Hematopoietic multipotent progenitor cell treated with erythropoietin and hydrocortisone succinate and interleukin-3 and kit ligand, for 15 days (in vitro differentiated cells): ENCODE results near the gene FGD6.
"Not testable (repeated sequence)": the region's sequence is repeated elsewhere in the genome, so short reads cannot be mapped to it uniquely, and the experiment has no call there.

ENCODE experiments used
- DNase-seq: peaks from one replicate; pipeline ENCODE4 v3.0.0-alpha.2; 2015; ENCODE audit warnings: low spot score

FGD6 gene

GRCh38 chr12:95178136-95178535, 39.1 kb downstream of the FGD6 start:
- DNase-seq: no peak

GRCh38 chr12:95177201-95177768, 40.0 kb downstream of the FGD6 start:
- DNase-seq: no peak

DNA sequence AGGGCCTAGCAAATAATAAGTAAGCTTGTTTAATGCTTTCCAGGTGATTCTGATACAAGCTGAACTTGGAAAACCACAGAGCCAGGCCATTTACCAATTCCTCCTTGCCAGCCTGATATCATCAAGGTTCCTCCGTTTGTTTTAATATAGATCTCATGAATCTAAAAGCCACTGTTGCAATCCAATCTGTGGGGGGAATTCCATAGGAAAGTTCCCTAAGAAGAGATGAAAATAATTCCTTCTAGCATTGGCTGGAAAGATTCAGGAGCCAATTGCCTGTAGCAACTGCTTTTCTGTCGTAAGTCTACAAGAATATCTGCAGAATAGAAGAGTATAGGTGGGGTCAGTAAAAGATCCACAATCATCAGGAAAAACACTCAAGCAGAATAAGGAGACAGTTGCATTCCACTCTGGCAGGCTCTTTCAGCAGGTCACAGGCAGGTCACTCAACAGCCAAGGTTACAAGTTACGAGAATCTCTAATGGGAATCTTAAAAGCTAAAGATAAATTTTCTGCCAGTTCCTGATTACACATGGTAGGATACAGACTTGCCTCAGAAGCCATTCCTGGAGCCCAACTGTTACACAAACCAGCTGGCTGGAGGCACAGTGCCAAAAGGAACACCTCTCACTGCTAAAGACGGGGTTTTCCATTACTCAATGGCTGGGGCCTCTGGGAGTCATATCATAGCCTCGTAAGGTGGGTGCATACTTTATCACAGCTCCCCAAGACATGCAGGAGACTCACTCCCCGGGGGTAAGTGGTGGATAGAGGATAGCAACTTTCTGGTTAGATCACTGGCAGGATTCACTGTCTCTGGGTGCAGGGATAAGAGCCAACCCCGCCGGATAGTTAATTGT, 43.6 kb downstream of the FGD6 start:
- DNase-seq: no peak

DNA sequence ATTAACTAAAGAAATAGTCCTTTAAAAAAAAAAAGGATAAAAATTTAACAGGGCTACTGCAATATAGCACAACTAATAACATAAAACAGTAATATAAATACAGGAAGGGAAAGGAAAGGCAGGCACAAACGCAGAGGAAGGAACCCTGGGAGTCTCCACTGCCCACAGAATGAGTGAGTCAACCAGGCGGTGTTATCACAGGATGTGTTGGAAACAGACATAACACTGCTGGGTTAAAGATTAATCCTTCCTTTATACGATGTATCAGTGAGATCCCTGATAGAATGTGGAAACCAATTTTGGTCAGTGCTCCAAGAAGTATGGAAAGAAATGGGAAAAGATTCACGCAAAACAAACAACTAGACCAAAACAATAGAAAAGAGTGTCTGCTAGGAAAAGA, 47.9 kb downstream of the FGD6 start:
- no peak for DNase-seq

- no peak for DNase-seq
Measured at GRCh38 chr12:95168746-95169145, 48.5 kb downstream of the FGD6 start.

DNA sequence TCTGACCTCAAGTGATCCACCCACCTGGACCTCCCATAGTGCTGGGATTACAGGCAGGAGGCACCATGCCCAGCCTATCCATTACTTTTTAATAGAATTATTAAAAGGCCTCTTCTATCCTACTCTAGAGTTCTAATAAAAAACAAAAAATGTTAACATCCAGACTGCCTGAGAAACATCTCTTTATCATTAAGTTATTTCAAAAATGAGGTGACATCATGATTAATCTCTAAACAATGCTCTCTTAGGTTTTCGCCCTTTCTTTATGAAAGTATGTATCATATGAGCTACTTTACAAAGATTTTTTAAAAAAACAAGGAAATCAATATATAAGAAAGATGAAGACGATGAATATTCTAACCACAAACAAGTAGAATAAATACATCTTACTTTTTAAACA, 52.6 kb downstream of the FGD6 start:
- DNase-seq: no peak

DNA sequence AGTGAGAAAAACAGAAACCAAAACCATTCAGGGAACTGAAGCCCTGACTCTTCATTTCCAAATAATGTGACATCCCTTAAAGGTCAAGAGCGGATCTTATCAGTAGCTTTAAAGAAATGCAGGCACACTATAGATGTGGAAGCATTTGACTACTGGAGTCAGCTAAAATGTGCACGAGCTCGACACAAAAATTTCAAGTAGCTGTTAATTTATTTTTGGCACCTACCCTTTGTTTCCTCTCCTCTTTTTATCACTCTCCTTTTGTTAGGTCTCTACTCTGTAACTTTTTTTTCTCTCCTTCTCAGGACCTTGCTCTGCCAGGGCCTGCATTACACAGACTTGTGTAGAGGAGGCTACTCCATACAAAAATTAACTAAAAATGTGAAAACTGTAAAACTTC, 58.3 kb downstream of the FGD6 start:
- no peak for DNase-seq

DNA sequence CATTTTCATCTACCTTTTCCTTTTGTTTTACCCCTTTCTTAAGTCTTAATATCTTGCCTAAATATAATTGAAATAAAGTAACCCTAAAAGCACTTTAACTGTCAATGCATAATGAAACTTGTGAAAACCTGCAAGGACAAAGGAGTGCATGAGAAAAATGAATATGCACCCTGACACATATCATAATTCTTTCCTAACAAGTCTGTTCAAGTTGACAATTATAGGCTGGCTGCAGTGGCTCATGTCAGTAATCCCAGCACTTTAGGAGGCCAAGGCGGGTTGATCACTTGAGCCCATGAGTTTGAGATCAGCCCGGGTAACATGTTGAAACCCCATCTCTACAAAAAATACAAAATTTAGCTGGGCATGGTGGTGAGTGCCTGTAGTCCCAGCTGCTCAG, 65.4 kb downstream of the FGD6 start:
- no peak for DNase-seq

DNA sequence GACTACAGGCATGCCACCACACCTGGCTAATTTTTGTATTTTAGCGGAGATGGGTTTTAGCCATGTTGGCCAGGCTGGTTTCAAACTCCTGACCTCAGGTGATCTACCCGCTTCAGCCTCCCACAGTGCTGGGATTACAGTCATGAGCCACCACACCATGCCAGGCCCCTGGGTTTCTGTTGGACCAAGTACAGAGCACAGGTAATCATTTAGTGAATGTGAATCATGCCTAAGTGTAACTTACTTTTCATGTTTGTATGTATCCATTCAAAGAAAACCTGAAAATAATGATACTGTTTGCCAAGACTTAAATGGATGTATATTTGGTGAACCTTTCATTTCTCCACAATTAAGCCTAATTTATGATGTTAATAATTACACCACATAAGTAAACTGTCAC, 65.9 kb downstream of the FGD6 start:
- DNase-seq: no peak

GRCh38 chr12:95150501-95150900, 66.8 kb downstream of the FGD6 start:
- DNase-seq: no peak

DNA sequence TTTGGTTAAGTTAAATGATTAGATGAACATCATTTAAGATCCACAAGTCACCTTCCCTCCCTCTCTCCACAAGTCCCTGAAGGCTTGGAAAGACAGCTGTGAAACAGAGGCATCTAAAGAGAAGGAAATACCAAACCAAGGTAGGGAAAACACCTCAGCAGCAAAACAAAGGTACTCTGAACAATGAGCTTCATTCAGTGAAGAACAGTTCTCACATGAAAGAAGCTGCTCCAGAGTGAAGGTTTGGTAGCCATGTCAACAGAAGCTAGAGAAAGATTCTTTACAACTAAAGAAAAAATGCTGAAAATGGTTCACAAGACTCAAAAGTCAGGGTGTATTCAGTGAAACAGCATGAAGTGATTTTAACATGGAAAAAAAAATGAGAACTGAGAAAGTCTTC, 69.4 kb downstream of the FGD6 start:
- DNase-seq: no peak

DNA sequence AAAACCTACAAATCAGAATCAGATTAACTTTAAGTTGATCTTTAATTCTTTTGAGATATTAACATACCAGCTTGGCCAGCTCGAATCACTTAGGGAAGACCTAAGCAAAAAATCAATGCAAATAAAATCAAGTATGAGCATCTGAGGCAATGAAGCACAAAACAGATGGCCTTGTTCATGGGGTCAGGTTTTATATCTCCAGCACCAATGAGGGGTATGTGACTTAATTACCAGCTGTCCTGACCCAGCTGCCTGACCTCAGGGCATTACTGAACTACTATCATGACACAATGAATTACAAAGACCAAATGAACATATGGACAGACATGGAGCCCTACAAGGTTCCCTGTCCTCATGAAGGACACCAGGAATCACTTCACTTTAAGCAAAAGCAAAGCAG, 70.5 kb downstream of the FGD6 start:
- DNase-seq: no peak

- DNase-seq: no peak
Measured at GRCh38 chr12:95143621-95144205, 73.6 kb downstream of the FGD6 start.

DNA sequence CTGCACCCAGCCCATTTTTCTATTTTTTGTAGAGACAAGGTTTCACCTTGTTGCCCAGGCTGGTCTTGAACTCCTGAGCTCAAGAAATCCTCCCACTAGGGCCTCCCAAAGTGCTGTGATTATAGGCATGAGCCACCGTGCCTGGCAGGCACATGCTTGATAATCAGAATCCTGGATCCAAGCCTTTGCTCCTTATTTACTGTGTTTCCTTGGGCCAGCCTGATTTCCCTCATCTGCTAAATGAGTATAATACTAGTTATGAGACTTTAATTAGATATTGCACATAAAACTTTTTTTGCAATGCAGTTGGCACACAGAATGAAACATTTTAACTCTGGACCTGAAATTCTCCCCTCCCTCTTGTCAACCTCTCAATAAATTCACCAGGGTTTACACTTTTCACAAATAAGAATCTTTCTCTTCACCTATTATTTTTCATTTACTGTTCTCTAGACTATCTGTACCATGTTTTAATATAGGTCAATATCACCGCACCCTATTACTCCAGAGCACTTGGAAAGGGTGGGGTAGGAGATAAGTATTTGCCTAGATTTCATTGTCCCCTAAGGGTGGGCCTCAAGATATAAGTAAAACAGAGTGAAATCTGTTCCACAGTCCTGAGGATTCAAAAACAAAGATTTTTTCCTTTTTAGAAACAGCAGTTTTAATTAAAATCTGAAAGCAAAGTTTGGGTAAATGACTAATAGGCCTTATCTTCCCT, 74.7 kb downstream of the FGD6 start:
- no peak for DNase-seq

GRCh38 chr12:95141310-95141709, 76.0 kb downstream of the FGD6 start:
- no peak for DNase-seq

- DNase-seq: not testable (repeated sequence)
Measured at GRCh38 chr12:95138031-95138430, 79.2 kb downstream of the FGD6 start.

DNA sequence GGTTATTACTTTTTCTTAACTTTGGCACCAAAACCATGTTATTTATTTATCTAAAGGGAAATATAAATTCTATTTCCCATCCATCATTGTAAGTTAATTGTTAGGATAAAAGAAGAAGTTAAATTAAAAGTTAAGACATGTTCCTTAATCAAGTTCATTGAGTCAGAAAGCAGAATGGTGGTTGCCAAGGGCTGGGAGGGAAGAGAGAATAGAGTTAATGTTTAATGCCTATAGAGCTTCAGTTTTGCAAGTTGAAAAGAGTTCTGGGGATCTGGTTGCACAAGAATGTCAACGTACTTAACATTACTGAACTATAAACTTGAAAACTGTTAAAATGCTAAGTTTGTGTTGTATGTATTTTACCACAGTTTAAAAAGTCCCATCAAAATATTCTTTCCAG, 80.7 kb downstream of the FGD6 start:
- DNase-seq: no peak

GRCh38 chr12:95134085-95134484, 83.2 kb downstream of the FGD6 start:
- no peak for DNase-seq

GRCh38 chr12:95131589-95132340, 85.5 kb downstream of the FGD6 start:
- DNase-seq: no peak

GRCh38 chr12:95130096-95130495, 87.2 kb downstream of the FGD6 start:
- no peak for DNase-seq

DNA sequence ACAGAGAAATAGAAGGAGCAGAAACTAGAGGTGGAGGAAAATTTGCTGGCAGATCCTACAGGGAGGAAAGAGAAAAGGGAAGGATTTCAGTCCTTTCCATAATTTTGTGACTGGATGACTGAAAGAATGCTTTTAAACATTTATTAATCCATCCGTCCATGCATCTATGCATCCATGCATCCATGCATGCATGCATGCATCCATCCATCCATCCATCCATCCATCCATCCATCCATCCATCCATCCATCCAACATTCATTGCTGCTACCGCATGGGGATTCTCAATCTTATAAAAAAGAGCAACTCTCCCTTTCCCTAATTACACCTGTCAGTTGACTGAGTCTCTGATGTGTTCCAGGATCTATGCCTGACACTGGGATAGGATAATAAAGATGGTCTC, 88.2 kb downstream of the FGD6 start:
- no peak for DNase-seq

DNA sequence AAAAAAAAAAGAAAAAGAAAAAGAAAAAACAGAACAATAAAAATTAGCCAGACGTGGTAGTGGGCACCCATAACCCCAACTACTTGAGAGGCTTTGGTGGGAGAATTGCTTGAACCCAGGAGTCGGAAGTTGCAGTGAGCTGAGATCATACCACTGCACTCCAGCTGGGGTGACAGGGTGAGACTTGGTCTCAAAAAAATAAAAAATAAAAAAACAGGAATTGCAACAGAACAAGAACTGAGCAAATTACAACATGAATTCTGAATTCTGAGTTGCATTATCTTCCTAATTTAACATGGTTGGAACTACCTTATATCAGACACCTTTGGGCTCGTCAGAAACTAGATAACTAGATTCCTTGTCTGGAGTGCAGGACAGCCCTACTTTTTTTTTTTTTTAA, 90.5 kb downstream of the FGD6 start:
- no peak for DNase-seq
